Measurements from ENCODE around the gene ZFP91. TPM values are rescaled to one million over a fixed set of nuclear protein-coding genes. Genes with fewer than 3 reads are reported as not detected.

The ZFP91 gene
- total RNA-seq, 1 donor from 2014 or later = 44.0 TPM

- Mint-ChIP-seq H3K27ac (ENCODE audit: unreplicated experiment) (no peak overlapping the region), H3K4me3 (ENCODE audit: unreplicated experiment) (no peak overlapping the region), H3K9me3 (ENCODE audit: low read depth) (no peaks in the 10 kb centered on the region), H3K27me3 (ENCODE audit: low read depth) (peaks cover 4% of the 10 kb centered on the region), H3K4me1 (ENCODE audit: low read depth) (no peaks in the 10 kb centered on the region), H3K36me3 (ENCODE audit: low read depth) (no peaks in the 10 kb centered on the region)
- peak; percentile 92 for TF ChIP-seq CTCF (IDR thresholded peaks at IDR 0.05)
- peak; percentile 92 for DNase-seq (ENCODE audit: low spot score)
Measured at GRCh38 chr11:58654079-58654907, 75.4 kb downstream of the ZFP91 start.

GRCh38 chr11:58654908-58655296, 76.0 kb downstream of the ZFP91 start:
- H3K27me3 Mint-ChIP-seq (ENCODE audit: low read depth) = peaks cover 4% of the 10 kb centered on the region
- no peak for TF ChIP-seq CTCF (IDR thresholded peaks at IDR 0.05)

GRCh38 chr11:58656348-58656747, 77.5 kb downstream of the ZFP91 start:
- Mint-ChIP-seq H3K36me3 (ENCODE audit: low read depth) (no peaks in the 10 kb centered on the region), H3K9me3 (ENCODE audit: low read depth) (no peaks in the 10 kb centered on the region), H3K4me3 (ENCODE audit: unreplicated experiment) (no peak overlapping the region), H3K4me1 (ENCODE audit: low read depth) (no peaks in the 10 kb centered on the region), H3K27ac (ENCODE audit: unreplicated experiment) (no peak overlapping the region), H3K27me3 (ENCODE audit: low read depth) (peaks cover 8% of the 10 kb centered on the region)
- TF ChIP-seq CTCF (IDR thresholded peaks at IDR 0.05) = no peak
- DNase-seq (ENCODE audit: low spot score) = no peak

More at GRCh38 chr11:58654908-58655296, 76.0 kb downstream of the ZFP91 start:
- H3K36me3 Mint-ChIP-seq (ENCODE audit: low read depth) = no peaks in the 10 kb centered on the region
- no peak overlapping the region for H3K4me3 Mint-ChIP-seq (ENCODE audit: unreplicated experiment)
- no peaks in the 10 kb centered on the region for H3K4me1 Mint-ChIP-seq (ENCODE audit: low read depth)
- H3K27ac Mint-ChIP-seq (ENCODE audit: unreplicated experiment) = no peak overlapping the region
- DNase-seq (ENCODE audit: low spot score) = no peak
- H3K9me3 Mint-ChIP-seq (ENCODE audit: low read depth) = no peaks in the 10 kb centered on the region

GRCh38 chr11:58658623-58659022, 79.8 kb downstream of the ZFP91 start:
- Mint-ChIP-seq H3K9me3 (ENCODE audit: low read depth) (no peaks in the 10 kb centered on the region), H3K36me3 (ENCODE audit: low read depth) (no peaks in the 10 kb centered on the region), H3K27me3 (ENCODE audit: low read depth) (peaks cover 14% of the 10 kb centered on the region), H3K4me3 (ENCODE audit: unreplicated experiment) (no peak overlapping the region), H3K4me1 (ENCODE audit: low read depth) (no peaks in the 10 kb centered on the region), H3K27ac (ENCODE audit: unreplicated experiment) (no peak overlapping the region)
- DNase-seq (ENCODE audit: low spot score) = no peak
- TF ChIP-seq CTCF (IDR thresholded peaks at IDR 0.05) = no peak

- TF ChIP-seq CTCF (IDR thresholded peaks at IDR 0.05) = no peak
- Mint-ChIP-seq H3K4me3 (ENCODE audit: unreplicated experiment) (no peak overlapping the region), H3K4me1 (ENCODE audit: low read depth) (no peaks in the 10 kb centered on the region), H3K36me3 (ENCODE audit: low read depth) (no peaks in the 10 kb centered on the region), H3K27me3 (ENCODE audit: low read depth) (peaks cover 18% of the 10 kb centered on the region), H3K27ac (ENCODE audit: unreplicated experiment) (no peak overlapping the region), H3K9me3 (ENCODE audit: low read depth) (no peaks in the 10 kb centered on the region)
- DNase-seq (ENCODE audit: low spot score) = no peak
Measured at GRCh38 chr11:58659404-58659803, 80.5 kb downstream of the ZFP91 start.
